ENCODE results near the gene TTC32.

GRCh38 chr2:19936203-19936602 lies 34.4 kb upstream of the TTC32 start:
- no peak for TF ChIP-seq CTCF (IDR thresholded peaks at IDR 0.05; ENCODE audit: low read length)
- TF ChIP-seq EZH2 (IDR thresholded peaks at IDR 0.05; ENCODE audit: borderline replicate concordance, low read length), result no peak

All from OCI-LY1 (cell line).